Femur (tissue), 1 donor: ENCODE results near the gene ALG9.
A peak's percentile ranks its signal among the peaks of the same experiment; 100 is the strongest.

Experiments used
- DNase-seq: peaks from one replicate; pipeline ENCODE4 v3.0.0-alpha.2; 2017

ALG9 gene

DNA sequence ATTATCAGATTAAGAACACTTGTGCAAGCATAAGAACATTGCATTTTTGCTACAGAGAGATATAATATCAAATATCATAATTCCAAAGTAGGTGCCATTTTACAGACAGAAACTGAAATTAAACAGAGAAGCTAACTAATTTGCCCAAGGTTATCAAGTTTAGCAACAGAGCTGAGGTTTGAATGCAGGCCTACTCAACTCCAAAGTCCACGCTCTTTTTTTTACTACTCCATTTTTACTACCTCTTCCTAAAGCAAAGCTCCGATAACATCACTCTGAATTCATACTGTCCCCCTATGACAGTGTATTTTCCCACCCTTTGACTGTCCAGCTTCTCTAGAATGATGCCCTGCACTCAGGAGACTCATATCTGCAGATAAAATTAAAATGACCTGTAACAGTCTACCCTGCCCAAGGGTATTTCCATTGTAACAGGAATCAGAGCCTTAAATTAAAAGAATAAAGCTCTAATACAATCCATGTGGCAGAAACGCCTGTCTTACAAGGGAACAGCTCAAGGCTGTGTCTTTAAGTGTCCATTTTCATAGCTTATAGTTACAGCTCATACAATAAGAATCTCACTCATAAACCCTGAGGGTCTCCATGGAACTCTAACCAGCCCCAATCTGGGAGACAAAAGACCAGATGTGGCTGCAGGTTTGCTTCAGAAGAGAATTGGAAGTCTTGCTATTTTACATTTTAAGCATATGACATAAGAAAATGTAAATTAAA is 36.8 kb downstream of the ALG9 start:
- DNase-seq = no peak

DNA sequence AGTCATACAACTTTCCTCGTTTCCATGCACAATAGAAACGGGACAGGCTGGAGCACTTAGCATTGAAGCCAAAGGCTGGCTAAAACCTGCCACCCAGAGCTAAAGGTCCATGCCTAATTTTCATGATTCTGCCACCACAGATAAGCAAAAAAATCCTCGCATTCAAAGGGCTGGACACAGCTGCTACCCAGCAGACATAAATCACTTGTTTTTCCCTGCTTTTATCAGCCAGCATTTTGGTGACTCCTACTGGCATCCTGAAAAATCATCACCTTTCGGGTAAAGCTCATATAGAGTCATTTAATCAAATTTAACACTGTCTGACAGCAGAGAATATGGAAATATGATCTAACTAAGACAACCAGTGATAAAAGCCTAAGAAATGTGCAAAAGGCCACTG is 37.9 kb downstream of the ALG9 start:
- no peak for DNase-seq

DNA sequence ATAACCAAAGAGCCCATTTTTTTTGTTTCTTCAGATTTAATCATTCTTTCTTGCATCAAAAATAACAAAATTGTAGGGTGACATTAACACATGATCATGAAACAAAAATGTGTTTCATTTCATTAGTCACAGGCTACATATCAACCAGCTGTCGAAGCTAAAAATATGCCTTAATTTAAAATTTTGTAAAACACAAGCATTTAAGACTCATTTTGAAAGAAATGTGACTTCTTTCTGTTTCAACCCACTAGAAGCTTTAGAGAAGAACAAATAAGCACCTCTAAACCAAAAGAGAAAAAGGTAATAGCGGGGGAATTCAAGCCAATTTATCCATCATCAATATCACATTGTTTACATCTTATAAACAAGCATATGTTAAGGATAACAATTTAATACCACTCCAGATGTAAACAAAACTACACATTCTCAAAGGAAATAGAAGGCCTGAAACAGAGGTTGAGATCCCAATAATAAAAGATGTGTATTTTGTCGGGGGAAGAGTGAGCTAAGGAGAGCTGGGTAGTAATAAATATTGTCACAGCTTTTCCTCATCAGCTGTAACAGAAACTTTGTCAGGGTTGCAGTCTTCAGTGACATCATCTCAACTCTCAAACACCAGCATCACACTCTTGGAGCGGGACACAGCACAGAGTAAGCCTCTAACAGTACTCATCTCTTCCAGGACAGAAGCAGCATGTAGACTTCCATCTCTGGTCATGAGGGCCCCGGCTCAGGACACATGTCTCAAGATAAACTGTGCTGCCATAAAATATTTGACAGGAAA is 42.0 kb downstream of the ALG9 start:
- DNase-seq = no peak

GRCh38 chr11:111826322-111826950 is 44.9 kb downstream of the ALG9 start:
- no peak for DNase-seq

GRCh38 chr11:111823629-111824028 is 47.8 kb downstream of the ALG9 start:
- DNase-seq = no peak

DNA sequence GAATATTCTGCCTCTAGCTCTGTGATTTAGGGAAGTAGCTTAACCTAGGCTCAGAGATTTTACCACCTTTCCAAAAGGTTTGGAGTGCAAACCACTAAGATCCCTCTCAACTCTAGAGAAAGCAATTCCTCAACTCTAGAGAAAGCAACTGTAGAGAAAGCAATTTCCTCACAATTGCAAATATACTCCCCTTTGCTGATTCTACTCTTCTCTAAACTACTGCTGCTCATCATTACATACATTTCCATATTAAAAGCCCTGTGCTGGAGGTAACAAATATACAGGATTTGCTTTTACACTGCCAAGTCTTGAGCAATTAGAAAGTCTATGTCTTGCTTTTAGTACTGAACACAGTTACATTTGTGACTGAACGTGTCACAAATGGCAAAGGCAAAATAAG is 48.2 kb downstream of the ALG9 start:
- DNase-seq = no peak

DNA sequence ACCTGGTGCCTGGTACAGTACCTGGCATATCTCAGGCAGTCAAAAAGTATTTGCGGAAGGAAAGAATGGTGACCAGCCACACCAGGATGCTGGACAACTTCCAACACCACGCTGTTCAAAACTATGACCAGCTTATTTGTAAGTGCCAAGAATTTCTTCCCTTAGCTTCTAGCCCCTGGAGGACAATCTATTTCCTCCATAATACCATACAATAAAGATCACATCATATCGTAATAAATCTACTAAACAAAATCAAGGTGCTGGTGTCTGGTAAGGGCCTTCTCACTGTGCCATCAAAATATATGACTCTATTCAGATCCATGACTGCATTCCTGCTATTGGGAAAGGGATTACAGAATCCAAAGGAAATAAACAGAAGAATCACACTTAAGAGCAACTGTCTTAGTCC is 51.5 kb downstream of the ALG9 start:
- DNase-seq = peak; percentile 27

DNA sequence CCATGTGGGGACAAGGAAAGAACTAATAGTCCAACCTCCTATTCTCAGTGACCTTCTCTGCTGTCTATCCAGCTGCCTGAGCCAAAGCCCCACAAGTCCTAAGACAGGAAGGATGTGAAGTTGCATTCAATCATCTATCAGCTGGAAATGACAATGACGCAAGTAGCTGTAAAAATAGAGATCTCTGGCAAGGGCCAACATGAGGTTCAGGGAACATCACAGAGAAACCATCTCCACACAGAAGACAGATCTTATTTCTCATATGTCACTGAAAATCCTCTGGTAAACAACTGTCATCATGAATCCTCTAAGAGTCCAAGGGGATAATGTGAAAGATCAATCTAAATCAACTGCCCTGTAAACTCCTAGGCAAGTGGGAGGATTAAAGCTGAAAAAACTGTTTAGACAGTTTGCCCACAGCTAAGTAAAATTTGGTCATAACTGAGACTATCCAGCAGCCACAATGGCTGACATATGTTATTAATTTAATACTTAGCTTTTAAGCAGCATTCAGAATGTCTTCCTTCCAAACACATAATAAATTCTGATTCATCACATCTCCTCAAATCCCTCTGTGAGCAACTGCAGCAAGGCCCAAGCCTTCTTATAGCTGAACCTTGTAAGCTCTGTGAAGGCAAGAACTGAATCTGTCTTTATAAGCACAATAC is 52.1 kb downstream of the ALG9 start:
- peak; percentile 28 for DNase-seq

- no peak for DNase-seq
These were observed 55.9 kb downstream of the ALG9 start for GRCh38 chr11:111815489-111815888.

- DNase-seq = no peak
These were observed 56.6 kb downstream of the ALG9 start for GRCh38 chr11:111814557-111815320.

DNA sequence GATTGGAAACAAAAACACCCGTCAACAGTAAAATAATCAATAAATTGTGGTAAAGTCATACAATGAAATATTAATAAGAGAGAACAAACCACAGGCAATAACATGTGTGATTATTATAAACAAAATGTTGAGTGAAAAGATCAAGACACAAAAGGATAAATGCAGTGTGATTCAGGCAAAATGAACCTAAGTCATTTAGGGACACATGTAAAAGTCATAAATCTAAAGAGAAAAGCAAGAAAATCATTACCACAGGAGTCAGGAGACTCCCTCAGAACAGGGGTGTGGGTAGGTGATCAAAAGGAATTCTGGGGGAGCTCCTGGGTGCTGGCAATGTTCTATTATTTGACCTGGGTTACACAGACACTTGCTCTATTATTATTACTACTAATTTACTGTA is 57.3 kb downstream of the ALG9 start:
- no peak for DNase-seq

DNA sequence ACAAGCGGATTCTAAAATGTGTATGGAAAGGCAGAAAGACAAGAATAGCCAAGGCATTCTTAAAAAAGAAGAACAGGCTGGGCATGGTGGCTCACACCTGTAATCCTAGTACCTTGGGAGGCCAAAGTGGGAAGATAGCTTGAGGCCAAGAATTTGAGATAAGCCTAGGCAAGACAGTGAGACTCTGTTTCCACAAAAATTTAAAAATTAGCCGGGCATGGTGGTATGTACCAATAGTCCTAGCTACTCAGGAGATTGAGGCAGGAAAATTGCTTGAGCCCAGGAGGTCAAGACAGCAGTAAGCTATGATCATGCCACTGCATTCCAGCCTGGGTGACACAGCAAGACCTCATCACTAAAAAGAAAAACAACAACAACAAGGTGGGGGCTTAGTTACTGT is 59.2 kb downstream of the ALG9 start:
- DNase-seq = no peak

DNA sequence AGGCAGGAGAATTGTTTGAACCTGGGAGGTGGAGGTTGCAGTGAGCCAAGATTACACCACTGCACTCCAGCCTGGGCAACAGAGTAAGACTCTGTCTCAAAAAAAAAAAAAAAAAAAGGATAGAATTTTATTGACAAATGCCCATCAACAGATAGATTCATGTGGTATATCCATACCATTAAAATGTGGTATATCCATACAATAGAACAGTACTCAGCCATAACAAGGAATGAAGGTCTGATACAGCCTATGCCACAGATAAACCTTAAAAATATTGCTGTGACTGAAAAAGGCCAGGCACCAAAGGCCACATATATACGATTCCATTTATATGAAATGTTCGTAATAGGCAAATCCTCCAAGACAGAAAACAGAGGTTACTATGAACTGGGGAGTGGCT is 59.9 kb downstream of the ALG9 start:
- no peak for DNase-seq

DNA sequence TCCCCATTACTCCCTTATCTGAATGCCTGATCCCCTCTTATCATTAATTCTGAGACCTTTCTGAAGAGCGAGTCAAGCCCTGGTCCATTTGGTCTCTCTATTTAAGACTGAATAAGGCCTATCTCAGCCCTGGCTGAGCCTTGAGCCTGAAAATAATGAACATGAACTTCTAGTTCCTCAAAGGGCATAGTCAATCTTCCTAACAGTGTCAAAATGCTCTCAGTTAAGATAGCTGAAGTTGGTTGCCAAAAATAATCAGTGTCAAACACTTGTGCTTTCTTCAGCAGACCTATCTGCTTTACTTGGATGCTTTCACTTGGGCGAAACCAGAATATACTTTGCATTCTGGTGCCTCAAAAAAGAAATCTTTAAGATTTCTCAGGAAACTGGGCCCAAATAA is 62.5 kb downstream of the ALG9 start:
- DNase-seq = no peak

DNA sequence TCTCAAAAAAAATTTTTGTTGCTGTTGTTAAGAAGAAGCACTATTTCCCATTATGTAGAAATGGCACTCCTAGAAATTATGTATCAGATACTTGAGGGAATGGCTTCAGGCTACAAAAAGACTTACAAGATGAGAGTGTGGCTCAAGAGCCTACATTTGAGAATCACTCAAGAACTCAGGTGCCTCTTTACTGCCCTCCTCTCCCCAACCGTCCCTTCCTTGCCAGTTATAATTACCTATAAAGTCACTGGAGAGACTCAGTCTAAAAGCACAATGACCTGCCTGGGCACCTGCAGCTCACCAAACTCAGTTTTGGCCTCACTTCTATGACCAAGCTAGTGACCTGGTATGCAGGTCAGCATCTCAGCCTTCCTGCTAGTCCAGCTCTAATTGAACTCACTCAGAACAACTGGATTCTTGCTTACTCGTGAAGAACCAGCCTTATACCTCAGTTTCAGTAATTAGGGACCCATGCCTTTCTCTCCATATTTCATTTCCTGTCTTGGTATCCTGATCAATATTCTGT is 63.3 kb downstream of the ALG9 start:
- DNase-seq = no peak

- no peak for DNase-seq
These were observed 64.3 kb downstream of the ALG9 start for GRCh38 chr11:111807076-111807475.

DNA sequence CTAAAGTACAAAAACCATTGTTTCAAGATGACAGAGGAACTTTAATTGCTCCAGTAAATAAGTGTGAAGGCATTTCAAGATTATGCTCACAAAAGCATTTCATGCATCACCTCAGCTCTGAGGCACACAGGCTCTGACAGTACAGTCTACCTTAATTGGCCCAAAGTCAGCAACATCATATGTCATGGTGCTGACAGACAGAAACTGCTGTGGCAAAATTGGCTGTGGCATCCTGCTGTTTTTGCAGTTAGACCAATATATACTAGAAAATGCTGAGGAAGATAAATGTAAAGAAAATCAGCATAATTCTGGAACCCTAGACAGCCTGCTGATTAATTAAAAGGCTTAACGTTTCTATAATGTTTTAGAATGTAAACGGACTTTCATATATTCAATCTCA is 70.2 kb downstream of the ALG9 start:
- no peak for DNase-seq

DNA sequence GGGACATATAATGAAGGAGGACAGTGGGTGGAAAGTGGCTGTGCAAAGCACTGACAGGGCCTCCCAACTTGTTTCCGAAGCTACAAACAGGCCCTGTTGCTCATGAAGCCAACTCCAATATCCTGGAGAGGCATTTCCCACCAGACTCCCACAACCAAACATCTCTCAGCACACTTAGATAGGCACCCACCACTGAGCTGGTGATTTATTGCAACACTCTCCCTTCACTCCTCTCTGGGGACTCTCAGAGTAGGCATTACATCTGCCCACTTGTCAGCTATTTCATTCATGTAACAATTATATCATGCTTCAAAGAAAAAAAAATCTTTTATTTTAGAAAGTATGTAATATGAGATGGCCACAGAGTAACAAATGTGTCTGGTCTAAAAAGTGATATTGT is 73.1 kb downstream of the ALG9 start:
- no peak for DNase-seq

DNA sequence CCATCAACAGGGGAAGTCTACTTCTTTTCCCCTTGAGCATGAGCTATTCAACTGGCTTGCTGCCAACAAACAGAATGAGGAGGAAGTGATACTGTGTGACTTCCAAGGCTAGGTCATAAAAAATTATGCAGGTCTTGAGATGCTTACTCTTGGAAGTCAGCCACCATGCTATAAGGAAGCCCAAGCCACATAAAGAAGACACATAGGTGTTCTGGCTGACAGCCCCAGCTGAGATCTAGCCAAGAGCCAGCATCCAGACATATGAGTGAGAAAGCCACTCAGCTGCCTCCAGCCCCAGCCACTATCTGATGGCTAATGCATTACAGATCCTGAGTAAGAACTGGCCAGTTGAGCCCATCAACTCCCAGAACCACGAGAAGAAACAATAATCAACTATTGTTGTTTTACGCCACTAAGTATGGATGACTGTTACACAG is 74.2 kb downstream of the ALG9 start:
- DNase-seq = no peak

- DNase-seq = no peak
These were observed 74.7 kb downstream of the ALG9 start for GRCh38 chr11:111796696-111797095.

- DNase-seq = no peak
These were observed 75.9 kb downstream of the ALG9 start for GRCh38 chr11:111795334-111795985.

DNA sequence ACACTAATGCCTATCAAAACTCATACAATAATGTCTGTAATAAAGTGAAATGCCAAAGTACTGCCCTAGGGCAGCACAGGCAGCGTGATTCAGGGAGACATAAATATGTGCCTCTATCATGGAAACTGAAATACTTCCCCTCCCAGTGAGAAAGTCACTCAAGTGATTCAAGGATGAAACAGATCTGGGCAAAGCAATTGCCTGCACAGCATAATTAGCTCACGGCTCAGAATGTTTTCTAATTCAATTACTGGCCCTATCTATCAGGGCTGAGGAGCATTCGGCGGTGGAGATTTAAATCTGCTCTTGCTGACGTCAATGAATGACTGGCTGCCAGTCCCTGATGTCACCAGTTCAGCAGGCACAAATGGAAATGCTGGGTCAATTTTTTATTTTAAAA is 77.5 kb downstream of the ALG9 start:
- DNase-seq = no peak
